ENCODE measurements around the gene IGFBPL1.

Gene IGFBPL1

GRCh38 chr9:38393128-38393796 lies 31.0 kb downstream of the IGFBPL1 start:
- TF ChIP-seq, protein P1, sequence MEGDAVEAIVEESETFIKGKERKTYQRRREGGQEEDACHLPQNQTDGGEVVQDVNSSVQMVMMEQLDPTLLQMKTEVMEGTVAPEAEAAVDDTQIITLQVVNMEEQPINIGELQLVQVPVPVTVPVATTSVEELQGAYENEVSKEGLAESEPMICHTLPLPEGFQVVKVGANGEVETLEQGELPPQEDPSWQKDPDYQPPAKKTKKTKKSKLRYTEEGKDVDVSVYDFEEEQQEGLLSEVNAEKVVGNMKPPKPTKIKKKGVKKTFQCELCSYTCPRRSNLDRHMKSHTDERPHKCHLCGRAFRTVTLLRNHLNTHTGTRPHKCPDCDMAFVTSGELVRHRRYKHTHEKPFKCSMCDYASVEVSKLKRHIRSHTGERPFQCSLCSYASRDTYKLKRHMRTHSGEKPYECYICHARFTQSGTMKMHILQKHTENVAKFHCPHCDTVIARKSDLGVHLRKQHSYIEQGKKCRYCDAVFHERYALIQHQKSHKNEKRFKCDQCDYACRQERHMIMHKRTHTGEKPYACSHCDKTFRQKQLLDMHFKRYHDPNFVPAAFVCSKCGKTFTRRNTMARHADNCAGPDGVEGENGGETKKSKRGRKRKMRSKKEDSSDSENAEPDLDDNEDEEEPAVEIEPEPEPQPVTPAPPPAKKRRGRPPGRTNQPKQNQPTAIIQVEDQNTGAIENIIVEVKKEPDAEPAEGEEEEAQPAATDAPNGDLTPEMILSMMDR (IDR thresholded peaks at IDR 0.05; ENCODE audit: low read depth, low read length, missing control alignments): no peak
- DNase-seq (ENCODE audit: low read depth): no peak
- in situ Hi-C loops (cut with HindIII; ENCODE audit: low sequenced_read_pairs): loop anchor here (25.0 kb wide), 1 partner anchor 656 kb away; no protein-coding TSS in a partner anchor
- peak overlapping the region; percentile 85 for H3K4me3 ChIP-seq (ENCODE audit: low read depth, low read length)

DNA sequence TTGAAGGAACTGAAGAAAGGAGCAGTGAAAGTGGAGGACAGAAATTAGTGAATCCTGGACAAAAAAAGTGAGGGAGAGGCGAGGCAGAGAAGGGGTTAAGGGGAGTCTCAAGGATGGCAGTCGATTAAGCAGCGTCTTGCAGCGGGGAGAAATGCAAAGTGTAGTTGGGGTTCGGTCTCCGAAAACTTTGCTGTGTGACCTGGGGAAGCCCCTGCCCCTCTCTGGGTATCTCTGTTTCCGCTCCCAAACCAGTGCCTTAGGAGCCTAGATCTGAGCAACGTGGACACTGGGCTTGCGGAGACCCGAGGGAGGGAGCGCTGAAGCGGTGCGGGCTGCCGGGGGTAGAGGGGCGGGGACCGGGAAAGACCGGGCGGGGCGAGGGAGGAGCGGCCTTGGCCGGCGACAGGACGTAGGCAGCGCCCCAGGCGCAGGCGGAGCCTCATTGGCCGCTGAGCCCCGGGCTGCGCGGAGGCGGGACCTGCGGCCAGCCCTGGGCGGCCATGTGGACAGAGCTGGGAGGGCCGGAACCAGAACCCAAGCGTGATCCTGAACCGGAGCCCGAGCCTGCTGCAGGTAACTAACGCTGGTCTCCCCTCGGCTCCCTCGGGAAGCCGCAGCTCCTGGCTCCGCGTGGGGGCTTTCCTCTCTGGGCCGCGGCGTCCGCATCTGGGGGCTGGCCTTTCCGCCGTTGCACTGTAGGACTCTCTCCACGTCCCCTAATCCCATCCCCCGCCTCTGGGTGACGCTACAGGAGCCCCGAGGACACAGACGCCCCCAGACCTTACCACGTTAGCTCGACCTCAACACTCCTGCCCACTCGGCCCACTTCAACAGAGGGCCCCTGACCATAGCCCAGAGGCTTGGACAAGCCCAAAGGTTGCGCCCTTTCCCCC lies 31.8 kb downstream of the IGFBPL1 start, which contains the start of gene ALDH1B1:
TSS of gene ALDH1B1 (plus strand) at position 468 of the 893 bp plus-strand sequence. CDS start 3,047 bp downstream, outside the sequence.
- peak; percentile 45 for DNase-seq (ENCODE audit: low read depth)
- in situ Hi-C loops (cut with HindIII; ENCODE audit: low sequenced_read_pairs): loop anchor here (25.0 kb wide), 1 partner anchor 655 kb away; no protein-coding TSS in a partner anchor
- TF ChIP-seq, protein P1 (IDR thresholded peaks at IDR 0.05; ENCODE audit: low read depth, low read length, missing control alignments): peak; percentile 12
- peak within 1 kb of the TSS; percentile 85 for H3K4me3 ChIP-seq (ENCODE audit: low read depth, low read length)

DNA sequence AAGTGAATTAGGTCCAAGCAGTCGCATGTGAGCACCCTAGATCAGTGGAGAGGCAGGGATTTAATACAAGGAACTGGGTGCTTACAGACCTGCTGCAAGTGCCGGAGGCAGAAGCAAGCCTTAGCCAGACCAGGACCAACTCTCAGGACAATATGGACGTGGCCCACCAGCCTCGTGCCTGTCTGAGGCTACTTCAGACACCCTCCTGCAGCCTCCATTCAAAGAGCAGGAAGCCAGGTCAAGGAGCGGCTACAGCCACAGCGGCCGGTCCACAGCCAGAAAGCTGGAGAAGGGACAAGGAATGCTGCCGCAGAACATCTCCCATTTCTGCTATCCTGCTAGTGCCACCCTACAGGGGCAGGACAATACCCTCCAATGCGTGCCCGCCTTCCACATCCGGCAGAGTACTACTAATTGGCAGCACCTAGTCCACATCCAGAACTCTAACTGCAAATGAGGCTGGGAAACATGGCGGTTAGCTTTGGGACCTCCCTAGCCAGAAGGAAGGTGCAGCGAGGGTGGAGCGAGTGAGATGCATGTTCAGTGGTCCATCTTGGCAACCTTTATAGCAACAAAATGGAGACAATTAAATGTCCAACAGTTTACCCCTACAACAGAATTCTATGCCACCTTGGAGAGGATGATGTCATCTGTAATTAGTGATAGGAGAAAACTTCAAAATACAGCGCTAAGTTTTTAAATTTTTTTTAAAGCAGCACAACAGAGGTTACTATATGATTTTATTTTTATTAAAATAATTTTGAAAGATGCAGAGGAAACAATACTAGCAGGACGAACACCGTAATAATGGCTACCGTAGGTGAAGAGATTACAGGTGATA lies 32.8 kb downstream of the IGFBPL1 start:
- peak overlapping the region; percentile 85 for H3K4me3 ChIP-seq (ENCODE audit: low read depth, low read length)
- no peak for DNase-seq (ENCODE audit: low read depth)
- TF ChIP-seq, protein P1 (IDR thresholded peaks at IDR 0.05; ENCODE audit: low read depth, low read length, missing control alignments): no peak
- in situ Hi-C loops (cut with HindIII; ENCODE audit: low sequenced_read_pairs): loop anchor here (25.0 kb wide), 1 partner anchor 654 kb away; no protein-coding TSS in a partner anchor

DNA sequence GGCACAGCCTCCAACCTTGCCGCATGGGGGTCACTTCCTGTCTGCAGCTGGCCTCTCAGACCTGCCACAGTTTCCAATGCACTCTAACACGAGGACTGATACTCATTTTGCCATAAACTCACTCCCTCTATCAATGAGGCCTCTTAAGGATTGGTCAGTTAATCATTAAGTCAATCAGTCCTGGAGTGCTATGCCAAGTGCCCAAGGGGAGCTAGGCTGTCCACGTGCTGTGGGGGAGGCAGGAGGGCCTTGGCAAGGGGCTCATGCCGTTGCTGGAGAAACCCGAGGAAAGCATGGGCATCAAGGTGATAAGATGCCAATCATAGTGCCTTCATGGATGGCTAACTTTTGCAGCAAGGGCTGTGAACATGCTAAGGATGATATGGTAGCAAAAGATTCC lies 33.4 kb downstream of the IGFBPL1 start:
- no peak overlapping the region for H3K4me3 ChIP-seq (ENCODE audit: low read depth, low read length)
- no peak for DNase-seq (ENCODE audit: low read depth)
- TF ChIP-seq, protein P1 (IDR thresholded peaks at IDR 0.05; ENCODE audit: low read depth, low read length, missing control alignments): no peak
- in situ Hi-C loops (cut with HindIII; ENCODE audit: low sequenced_read_pairs): loop anchor here (25.0 kb wide), 1 partner anchor 654 kb away; no protein-coding TSS in a partner anchor

GRCh38 chr9:38390442-38390841 lies 33.8 kb downstream of the IGFBPL1 start:
- in situ Hi-C loops (cut with HindIII; ENCODE audit: low sequenced_read_pairs): loop anchor here (25.0 kb wide), 1 partner anchor 653 kb away; no protein-coding TSS in a partner anchor
- no peak for DNase-seq (ENCODE audit: low read depth)
- no peak overlapping the region for H3K4me3 ChIP-seq (ENCODE audit: low read depth, low read length)
- TF ChIP-seq, protein P1 (IDR thresholded peaks at IDR 0.05; ENCODE audit: low read depth, low read length, missing control alignments): no peak

Measured in astrocyte of the cerebellum (primary cell).